GM19328 (cell line): ENCODE measurements around the gene DALRD3.
A peak's percentile ranks its signal among the peaks of the same experiment; 100 is the strongest.
"Not testable (repeated sequence)": the region's sequence is repeated elsewhere in the genome, so short reads cannot be mapped to it uniquely, and the experiment has no call there.

ENCODE experiments used
- ATAC-seq: cut with Tn5 transposase; IDR thresholded peaks from one replicate; pipeline ENCODE4 v1.9.1; 2021; ENCODE audit warnings: mild to moderate bottlenecking, moderate library complexity; ENCODE audit not compliant: unreplicated experiment

DALRD3 gene

DNA sequence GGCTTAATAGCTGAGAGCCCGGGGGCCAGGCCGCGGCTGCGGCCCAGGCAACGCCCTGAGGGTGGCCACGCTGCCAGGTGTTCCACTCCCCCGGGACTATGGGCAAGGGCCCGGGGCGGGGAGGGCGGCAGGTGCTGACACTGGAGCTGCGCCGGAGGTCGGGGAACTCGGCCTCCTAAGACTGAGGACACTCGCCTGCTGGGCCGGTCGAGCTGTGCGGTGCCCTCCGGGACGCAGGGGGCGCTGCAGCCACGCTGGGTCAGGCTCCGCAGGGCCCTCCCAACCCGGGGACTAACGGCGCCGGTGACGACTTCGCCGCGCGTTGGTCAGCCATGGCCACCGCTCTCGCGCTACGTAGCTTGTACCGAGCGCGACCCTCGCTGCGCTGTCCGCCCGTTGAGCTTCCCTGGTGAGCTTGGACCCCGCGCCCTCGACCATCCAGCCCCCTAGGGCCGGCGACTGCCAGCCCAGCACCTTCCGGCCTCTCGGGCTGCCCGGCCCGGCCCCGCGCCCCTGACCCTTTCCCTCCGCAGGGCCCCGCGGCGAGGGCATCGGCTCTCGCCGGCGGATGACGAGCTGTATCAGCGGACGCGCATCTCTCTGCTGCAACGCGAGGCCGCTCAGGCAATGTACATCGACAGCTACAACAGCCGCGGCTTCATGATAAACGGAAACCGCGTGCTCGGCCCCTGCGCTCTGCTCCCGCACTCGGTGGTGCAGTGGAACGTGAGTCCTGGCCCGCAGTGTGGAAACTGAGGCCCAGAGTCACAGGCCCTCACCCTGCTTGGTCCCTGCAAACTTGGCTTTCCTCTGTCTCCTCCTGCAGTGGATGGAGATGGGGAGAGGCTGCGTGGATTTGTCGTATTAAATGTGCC is 3.7 kb upstream of the DALRD3 start, which contains the start of gene NDUFAF3:
Gene NDUFAF3 (plus strand): TSS at position 309 of the 875 bp plus-strand sequence. CDS start 24 bp downstream, at position 333.
- peak; percentile 45 for ATAC-seq

- ATAC-seq = peak; percentile 47
Measured at GRCh38 chr3:49021213-49021812, 2.9 kb upstream of the DALRD3 start.

DNA sequence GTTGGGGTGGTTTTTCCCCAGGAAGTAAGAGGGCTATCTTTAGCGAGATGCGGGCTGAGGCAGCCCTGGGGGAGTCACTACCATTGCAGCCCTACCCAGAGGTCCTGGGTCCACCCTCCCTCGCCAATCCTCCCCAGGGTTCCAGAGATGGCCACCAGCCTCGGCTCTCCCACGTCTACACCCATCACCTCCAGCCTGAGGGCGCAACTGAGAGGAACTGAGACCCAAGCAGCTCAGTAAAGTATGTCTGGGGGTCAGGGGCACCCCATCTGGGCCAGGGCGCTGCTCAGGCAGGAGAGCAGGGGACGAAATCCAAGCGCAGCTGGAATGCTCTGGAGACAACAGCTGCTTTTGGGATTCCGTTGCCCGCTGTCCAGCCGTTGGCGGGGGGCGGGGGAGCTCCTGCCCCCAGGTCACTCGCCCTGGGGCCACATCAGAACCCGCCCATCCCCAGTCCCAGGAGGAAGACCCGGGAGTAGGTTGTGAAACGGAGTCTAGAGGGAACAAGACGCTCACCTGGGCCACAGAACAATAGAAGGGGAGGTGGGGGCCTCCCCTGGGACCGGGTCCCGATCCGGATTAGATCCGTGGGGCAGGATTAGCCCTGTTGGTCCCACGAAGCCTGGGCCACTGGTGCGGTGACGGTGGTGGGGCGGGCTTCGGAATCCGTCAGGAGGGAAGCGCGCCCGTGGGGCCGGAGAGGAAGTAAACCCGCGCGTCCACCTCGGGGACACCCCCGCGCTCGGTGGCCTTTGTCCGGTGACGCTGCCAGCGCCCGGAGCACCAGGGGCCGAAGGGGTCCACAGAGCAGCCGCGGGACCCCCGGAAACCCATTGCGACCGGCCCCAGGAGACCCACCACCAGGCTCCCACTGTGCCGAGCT is 2.2 kb upstream of the DALRD3 start:
- no peak for ATAC-seq

GRCh38 chr3:49019941-49020329 is 1.6 kb upstream of the DALRD3 start:
- no peak for ATAC-seq

DNA sequence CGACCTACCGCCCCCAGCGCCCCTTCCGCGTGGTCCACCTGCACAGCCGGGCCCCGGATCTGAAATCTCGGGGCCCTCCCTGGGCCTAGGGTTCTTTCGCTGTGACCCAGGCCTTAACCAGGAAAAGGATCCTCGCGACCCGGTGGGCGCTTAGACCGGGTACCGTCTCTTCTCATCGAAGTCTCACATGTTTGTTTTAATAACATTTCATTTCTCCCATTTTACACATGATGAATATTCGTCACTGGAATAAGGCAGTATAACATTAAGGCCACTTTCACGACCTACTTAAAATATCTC is 277 bp upstream of the DALRD3 start:
- ATAC-seq = no peak

DNA sequence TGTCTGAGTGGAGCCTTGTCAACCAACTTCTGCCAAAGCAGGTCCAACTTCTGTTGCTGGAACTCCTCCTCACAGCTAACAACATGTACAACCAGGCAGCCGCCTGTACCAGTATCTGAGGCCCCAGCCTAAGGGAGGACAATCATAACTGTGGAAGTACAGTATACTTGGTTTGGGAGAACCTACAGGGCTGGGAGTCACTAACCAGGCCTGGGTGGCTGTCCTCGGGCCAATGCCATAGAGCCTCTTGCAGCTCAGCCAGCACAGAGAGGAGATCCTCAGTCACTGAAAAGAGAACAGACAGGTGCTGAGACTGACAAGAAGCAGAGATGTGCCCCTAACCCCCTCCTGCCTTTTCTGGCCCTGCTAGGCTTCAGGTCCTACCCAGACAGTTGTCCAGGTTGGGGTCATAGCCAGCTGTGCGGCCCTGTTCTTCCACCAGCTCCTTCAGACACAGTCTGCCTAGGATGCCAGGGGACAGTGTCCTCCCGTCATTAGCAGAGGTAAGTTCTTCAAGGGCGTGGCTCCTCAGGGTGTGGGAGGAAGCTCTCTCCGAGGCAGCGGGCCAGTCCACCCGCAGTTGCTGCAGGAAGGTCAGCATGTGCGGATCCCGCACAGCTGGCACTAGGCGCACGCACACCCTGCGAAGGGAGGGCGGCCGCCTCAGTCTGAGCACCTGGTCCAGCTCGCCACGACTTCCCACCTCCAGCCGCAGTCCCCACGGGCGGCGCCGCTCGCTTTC is 980 bp downstream of the DALRD3 start:
- ATAC-seq = no peak

- ATAC-seq = no peak
Measured at GRCh38 chr3:49016414-49017228, 1.8 kb downstream of the DALRD3 start.

DNA sequence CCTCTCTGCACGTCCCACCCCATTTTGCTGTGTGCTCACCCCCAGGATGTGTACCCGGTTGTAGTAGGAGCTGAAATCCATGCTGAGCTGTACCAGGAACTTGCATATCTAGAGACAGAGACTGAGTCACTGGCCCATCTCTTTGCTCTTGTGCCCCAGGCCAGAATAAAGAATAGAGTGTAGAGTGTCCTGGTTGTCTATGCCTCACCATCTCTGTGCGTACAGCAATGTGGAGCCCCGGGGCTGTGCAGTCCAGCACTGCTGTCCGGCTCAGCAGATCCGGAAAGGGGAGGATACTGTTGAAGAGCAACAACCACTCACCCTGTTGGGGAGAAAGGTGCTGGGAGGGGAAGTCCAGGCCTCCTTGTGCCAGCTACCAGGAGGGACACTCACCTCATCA is 2.6 kb downstream of the DALRD3 start:
- no peak for ATAC-seq

DNA sequence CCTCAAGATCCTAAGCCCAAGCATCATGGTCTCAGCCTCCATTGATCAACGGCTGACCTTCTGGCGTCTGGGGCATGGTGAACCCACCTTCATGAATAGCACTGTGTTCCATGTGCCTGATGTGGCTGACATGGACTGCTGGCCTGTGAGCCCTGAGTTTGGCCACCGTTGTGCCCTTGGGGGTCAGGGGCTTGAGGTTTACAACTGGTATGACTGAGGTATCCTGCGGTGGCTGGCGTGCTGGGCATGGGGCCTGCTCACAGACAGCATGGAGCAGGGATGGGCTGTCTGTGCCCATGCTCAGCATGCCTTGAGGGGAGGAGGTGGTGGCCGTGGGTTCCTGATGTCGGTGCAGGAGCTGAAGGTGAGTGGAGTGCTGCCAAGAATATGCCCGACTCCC is 3.3 kb downstream of the DALRD3 start:
- no peak for ATAC-seq

DNA sequence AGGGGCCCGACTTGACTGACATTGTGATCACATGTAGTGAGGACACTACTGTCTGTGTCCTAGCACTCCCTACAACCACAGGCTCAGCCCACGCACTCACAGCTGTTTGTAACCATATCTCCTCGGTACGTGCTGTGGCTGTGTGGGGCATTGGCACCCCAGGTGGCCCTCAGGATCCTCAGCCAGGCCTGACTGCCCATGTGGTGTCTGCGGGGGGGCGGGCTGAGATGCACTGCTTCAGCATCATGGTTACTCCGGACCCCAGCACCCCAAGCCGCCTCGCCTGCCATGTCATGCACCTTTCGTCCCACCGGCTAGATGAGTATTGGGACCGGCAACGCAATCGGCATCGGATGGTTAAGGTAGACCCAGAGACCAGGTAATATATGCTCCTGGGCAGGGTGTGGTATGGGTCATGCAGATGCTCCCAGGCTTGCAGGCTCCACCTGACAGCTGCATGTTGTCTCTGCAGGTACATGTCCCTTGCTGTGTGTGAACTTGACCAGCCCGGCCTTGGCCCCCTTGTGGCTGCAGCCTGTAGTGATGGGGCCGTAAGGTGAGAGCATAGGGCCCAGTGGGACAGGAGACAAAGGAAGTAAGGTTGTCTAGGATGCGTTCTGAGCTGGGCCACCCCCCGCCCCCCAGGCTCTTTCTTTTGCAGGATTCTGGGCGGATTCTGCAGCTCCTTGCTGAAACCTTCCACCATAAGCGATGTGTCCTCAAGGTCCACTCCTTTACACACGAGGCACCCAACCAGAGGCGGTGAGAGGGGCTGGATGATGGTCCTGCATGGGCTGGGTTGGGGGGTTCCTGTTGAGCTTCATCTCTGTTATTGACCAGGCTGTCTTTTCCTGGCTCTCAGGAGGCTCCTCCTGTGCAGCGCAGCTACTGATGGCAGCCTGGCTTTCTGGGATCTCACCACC is 4.4 kb downstream of the DALRD3 start:
- ATAC-seq = no peak

GRCh38 chr3:49013113-49013737 is 5.2 kb downstream of the DALRD3 start:
- no peak for ATAC-seq

- ATAC-seq = no peak
Measured at GRCh38 chr3:49012441-49013017, 5.9 kb downstream of the DALRD3 start.

- ATAC-seq = no peak
Measured at GRCh38 chr3:49009396-49009795, 9.0 kb downstream of the DALRD3 start.

DNA sequence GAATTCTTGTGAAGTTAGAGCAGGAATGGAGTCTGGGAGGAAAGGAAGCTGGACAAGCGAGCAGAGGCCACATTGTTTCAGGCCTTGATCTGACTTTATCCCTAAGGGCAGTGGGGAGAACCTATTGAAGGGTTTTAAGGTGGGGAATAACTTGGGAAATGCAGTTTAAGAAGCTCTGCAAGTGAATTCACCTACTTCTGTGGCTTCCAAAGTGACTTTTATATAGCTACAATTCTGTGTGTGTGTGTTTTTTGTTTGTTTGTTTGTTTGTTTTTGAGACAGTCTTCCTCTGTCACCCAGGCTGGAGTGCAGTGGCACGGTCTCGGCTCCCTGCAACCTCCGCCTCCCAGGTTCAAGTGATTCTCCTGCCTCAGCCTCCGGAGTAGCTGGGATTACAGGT is 9.8 kb downstream of the DALRD3 start:
- not testable (repeated sequence) for ATAC-seq

GRCh38 chr3:49007771-49008528 is 10.4 kb downstream of the DALRD3 start:
- peak; percentile 40 for ATAC-seq

- peak; percentile 79 for ATAC-seq
Measured at GRCh38 chr3:49007068-49007770, 11.2 kb downstream of the DALRD3 start, which contains the start of gene WDR6. Gene WDR6 (plus strand): TSS chr3:49007391. CDS start chr3:49007432, 41 bp downstream.
